Activated CD8-positive, alpha-beta memory T cell treated with anti-CD3 and anti-CD28 coated beads, Interleukin-2, amount 50 U/mL, for 4 hours (primary cell): ENCODE data around the gene CNFN.

ENCODE experiments used
- DNase-seq: peaks from one replicate; pipeline ENCODE4 v3.0.0-alpha.2; 2020

Gene CNFN

GRCh38 chr19:42370626-42371175 is 19.4 kb downstream of the CNFN start:
- no peak for DNase-seq

GRCh38 chr19:42370068-42370520 is 20.0 kb downstream of the CNFN start:
- DNase-seq = no peak

- no peak for DNase-seq
These were observed 20.5 kb downstream of the CNFN start for GRCh38 chr19:42369433-42370067.

- no peak for DNase-seq
These were observed 21.3 kb downstream of the CNFN start for GRCh38 chr19:42368765-42369164.

- no peak for DNase-seq
These were observed 21.7 kb downstream of the CNFN start for GRCh38 chr19:42368360-42368759.

- DNase-seq = no peak
These were observed 22.2 kb downstream of the CNFN start for GRCh38 chr19:42367929-42368328.

GRCh38 chr19:42366673-42367072 is 23.4 kb downstream of the CNFN start:
- no peak for DNase-seq

GRCh38 chr19:42363614-42364346 is 26.3 kb downstream of the CNFN start:
- no peak for DNase-seq

GRCh38 chr19:42362891-42363440 is 27.1 kb downstream of the CNFN start:
- DNase-seq = no peak

- DNase-seq = no peak
These were observed 27.8 kb downstream of the CNFN start for GRCh38 chr19:42362342-42362741.

GRCh38 chr19:42361545-42361910 is 28.6 kb downstream of the CNFN start:
- DNase-seq = no peak

- no peak for DNase-seq
These were observed 29.1 kb downstream of the CNFN start for GRCh38 chr19:42360787-42361544.

GRCh38 chr19:42357290-42357689 is 32.8 kb downstream of the CNFN start:
- no peak for DNase-seq

- no peak for DNase-seq
These were observed 33.4 kb downstream of the CNFN start for GRCh38 chr19:42356686-42357085.

- no peak for DNase-seq
These were observed 34.2 kb downstream of the CNFN start for GRCh38 chr19:42355896-42356295.

GRCh38 chr19:42353341-42354015 is 36.6 kb downstream of the CNFN start:
- no peak for DNase-seq

GRCh38 chr19:42352301-42353259 is 37.5 kb downstream of the CNFN start:
- no peak for DNase-seq

GRCh38 chr19:42351079-42351735 is 38.9 kb downstream of the CNFN start:
- DNase-seq = no peak

- DNase-seq = no peak
These were observed 39.7 kb downstream of the CNFN start for GRCh38 chr19:42350417-42350816.

- no peak for DNase-seq
These were observed 40.6 kb downstream of the CNFN start for GRCh38 chr19:42349378-42350107.
